Mesendoderm (in vitro differentiated cells): ENCODE measurements around the gene FOXD4L3.
"Not testable (repeated sequence)": the region's sequence is repeated elsewhere in the genome, so short reads cannot be mapped to it uniquely, and the experiment has no call there.

ENCODE experiments used
- DNase-seq: peaks from one replicate; pipeline ENCODE4 v3.0.0; 2013
- H2AK5ac ChIP-seq: 2 replicates; pipeline ENCODE4 v1.6.1; 2013; ENCODE audit warnings: low read length, inconsistent platforms
- H2BK120ac ChIP-seq: 2 replicates; pipeline ENCODE4 v1.6.1; 2013; ENCODE audit warnings: low read depth, mild to moderate bottlenecking, low read length, moderate library complexity, mixed read lengths
- H2BK15ac ChIP-seq: replicated peaks from 2 replicates; pipeline ENCODE4 v1.6.1; 2013; ENCODE audit warnings: low read depth, mild to moderate bottlenecking, moderate library complexity
- H2BK5ac ChIP-seq: 2 replicates; pipeline ENCODE4 v1.6.1; 2013; ENCODE audit warnings: low read length, inconsistent platforms
- H3K18ac ChIP-seq: 2 replicates; pipeline ENCODE4 v1.6.1; 2013; ENCODE audit warnings: mild to moderate bottlenecking, low read length, mixed read lengths
- H3K23ac ChIP-seq: one replicate; pipeline ENCODE4 v1.6.1; 2013; ENCODE audit warnings: low read length
- H3K27ac ChIP-seq: 2 replicates; pipeline ENCODE4 v1.5.1; 2013; ENCODE audit warnings: low read depth, mild to moderate bottlenecking, inconsistent platforms, low read length, moderate library complexity
- H3K27me3 ChIP-seq: 2 replicates; pipeline ENCODE4 v1.6.1; 2013; ENCODE audit warnings: low read length, control low read depth, mild to moderate bottlenecking, inconsistent platforms; ENCODE audit not compliant: insufficient read depth, poor library complexity
- H3K36me3 ChIP-seq: 2 replicates; pipeline ENCODE4 v1.6.1; 2013; ENCODE audit warnings: low read length, inconsistent platforms; ENCODE audit not compliant: control insufficient read depth, insufficient read depth
- H3K4ac ChIP-seq: one replicate; pipeline ENCODE4 v1.6.1; 2013; ENCODE audit warnings: low read depth, mild to moderate bottlenecking, low read length, moderate library complexity
- H3K4me1 ChIP-seq: 2 replicates; pipeline ENCODE4 v1.6.1; 2013; ENCODE audit warnings: low read depth, low read length, inconsistent platforms; ENCODE audit not compliant: control insufficient read depth
- H3K4me2 ChIP-seq: 2 replicates; pipeline ENCODE4 v1.6.1; 2013; ENCODE audit warnings: low read length
- H3K4me3 ChIP-seq: 2 replicates; pipeline ENCODE4 v1.5.1; 2013; ENCODE audit warnings: mild to moderate bottlenecking, low read length
- H3K56ac ChIP-seq: one replicate; pipeline ENCODE4 v1.6.1; 2013; ENCODE audit warnings: low read length
- H3K79me1 ChIP-seq: 2 replicates; pipeline ENCODE4 v1.6.1; 2013; ENCODE audit warnings: low read length, inconsistent platforms
- H3K79me2 ChIP-seq: 2 replicates; pipeline ENCODE4 v1.6.1; 2013; ENCODE audit warnings: mild to moderate bottlenecking, low read length; ENCODE audit not compliant: control insufficient read depth, insufficient read depth
- H3K9ac ChIP-seq: 2 replicates; pipeline ENCODE4 v1.6.1; 2013; ENCODE audit warnings: low read length, inconsistent platforms
- H4K5ac ChIP-seq: one replicate; pipeline ENCODE4 v1.6.1; 2013; ENCODE audit warnings: low read length
- H4K8ac ChIP-seq: one replicate; pipeline ENCODE4 v1.6.1; 2013; ENCODE audit warnings: low read depth, mild to moderate bottlenecking, control low read depth, low read length, moderate library complexity
- WGBS: extraction: QIAGEN DNeasy Blood & Tissue Kit; methylation state at CpG from one replicate; pipeline ENCODE4 v1.1.7; 2013; ENCODE audit warnings: low lambda C conversion rate, missing lambda C conversion rate; ENCODE audit not compliant: insufficient coverage; ENCODE audit errors: extremely low coverage; 5-methylcytosine and 5-hydroxymethylcytosine counted together

The FOXD4L3 gene

DNA sequence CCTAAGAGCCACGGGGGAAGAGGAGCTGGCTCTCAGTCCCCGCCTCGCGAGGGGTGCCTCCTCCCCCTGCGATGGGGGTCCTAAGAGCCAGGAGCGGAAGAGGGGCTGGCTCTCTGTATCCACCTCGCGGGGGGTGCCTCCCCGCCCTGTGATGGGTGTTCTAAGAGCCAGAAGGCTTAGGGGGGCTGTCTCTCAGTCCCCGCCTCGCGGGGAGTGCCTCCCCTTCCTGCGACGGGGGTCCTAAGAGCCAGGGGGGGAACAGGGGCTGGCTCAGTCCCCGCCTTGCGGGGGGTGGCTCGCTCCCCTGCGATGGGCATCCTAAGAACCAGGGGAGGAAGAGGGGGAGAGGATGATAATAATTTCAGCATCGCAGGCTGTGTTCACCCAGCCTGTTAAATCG lies 21.9 kb downstream of the FOXD4L3 start:
- not testable (repeated sequence) for H2BK15ac ChIP-seq, DNase-seq, H3K56ac ChIP-seq, H3K36me3 ChIP-seq, H3K79me2 ChIP-seq, H4K8ac ChIP-seq, H3K23ac ChIP-seq, H3K4me1 ChIP-seq, H3K18ac ChIP-seq, H3K4ac ChIP-seq, H3K27ac ChIP-seq, H3K4me2 ChIP-seq, H3K27me3 ChIP-seq, H3K4me3 ChIP-seq, H4K5ac ChIP-seq, H2BK120ac ChIP-seq, H3K9ac ChIP-seq, H2AK5ac ChIP-seq, H3K79me1 ChIP-seq, H2BK5ac ChIP-seq
- no CpG with 5 or more reads among the region's 20 CpGs for WGBS

DNA sequence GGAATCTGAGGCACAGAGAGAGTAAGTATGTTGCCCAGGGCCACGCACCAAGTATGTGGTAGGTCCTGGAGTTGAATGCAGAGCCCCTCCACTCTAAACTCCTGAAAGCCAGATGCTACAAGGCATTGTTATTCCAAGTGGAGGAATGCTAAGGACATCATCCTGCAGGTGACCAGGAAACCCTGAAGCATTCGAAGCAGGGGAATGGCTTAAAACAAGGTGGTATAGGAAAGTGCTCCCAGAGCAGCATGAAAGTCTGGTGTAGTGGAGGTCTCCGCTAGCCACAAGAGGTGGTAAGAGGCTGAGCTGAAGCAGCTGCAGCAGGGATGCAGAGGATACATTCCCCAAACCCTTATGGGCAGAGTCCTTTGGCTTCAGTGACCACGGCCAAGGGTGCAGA lies 26.4 kb downstream of the FOXD4L3 start:
- not testable (repeated sequence) for H3K36me3 ChIP-seq, H3K27me3 ChIP-seq, H3K56ac ChIP-seq, H3K27ac ChIP-seq, H3K79me2 ChIP-seq, H3K9ac ChIP-seq, H3K4me1 ChIP-seq, H2BK15ac ChIP-seq, DNase-seq, H3K4me3 ChIP-seq, H2AK5ac ChIP-seq, H4K8ac ChIP-seq, H3K18ac ChIP-seq, H2BK5ac ChIP-seq, H3K4me2 ChIP-seq, H2BK120ac ChIP-seq, H4K5ac ChIP-seq, H3K23ac ChIP-seq, H3K4ac ChIP-seq, H3K79me1 ChIP-seq
- no CpG with 5 or more reads among the region's 4 CpGs for WGBS

DNA sequence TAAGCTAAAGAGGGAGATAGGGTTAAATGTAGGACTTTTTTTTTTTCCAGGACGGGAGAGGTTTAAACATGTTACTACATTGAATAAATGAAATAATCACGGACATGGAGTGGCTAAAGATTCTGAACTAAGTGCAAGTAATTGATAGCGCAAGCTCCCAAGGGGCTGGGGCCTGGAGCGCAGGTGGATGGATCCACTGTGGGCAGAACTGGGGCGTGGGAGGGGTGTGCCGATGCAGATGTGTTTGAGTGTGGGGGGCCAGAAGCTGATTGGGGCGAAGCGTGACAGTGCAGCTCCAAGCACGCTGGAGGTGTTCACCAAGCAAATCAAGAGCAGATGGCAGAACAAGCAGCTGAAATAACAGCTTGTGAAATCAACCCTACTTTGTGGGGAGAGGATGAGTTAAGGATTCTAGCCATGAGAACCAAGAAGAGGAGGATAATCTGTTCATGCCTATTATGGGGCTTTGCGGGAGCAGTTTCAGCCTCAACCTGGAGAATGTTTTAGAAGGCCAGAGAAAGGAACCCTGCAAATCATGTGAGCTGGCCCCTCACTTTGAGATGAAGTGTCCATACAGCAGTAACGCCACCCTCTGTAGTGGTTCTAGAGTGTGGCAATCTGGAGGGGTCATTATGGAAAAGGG lies 28.0 kb downstream of the FOXD4L3 start:
- H2BK120ac ChIP-seq, H3K9ac ChIP-seq, H3K27ac ChIP-seq, H2BK15ac ChIP-seq, H4K8ac ChIP-seq, H4K5ac ChIP-seq, H2AK5ac ChIP-seq, H3K4me2 ChIP-seq, H3K27me3 ChIP-seq, H3K36me3 ChIP-seq, H3K23ac ChIP-seq, DNase-seq, H3K18ac ChIP-seq, H3K56ac ChIP-seq, H2BK5ac ChIP-seq, H3K79me2 ChIP-seq, H3K4me3 ChIP-seq, H3K79me1 ChIP-seq, H3K4me1 ChIP-seq, H3K4ac ChIP-seq: not testable (repeated sequence)
- WGBS, result no CpG with 5 or more reads among the region's 11 CpGs

GRCh38 chr9:68332122-68332521 lies 29.5 kb downstream of the FOXD4L3 start:
- not testable (repeated sequence) for H2BK15ac ChIP-seq, DNase-seq, H4K5ac ChIP-seq, H2AK5ac ChIP-seq, H3K23ac ChIP-seq, H3K4me3 ChIP-seq, H3K4ac ChIP-seq, H3K18ac ChIP-seq, H3K79me2 ChIP-seq, H2BK5ac ChIP-seq, H3K56ac ChIP-seq, H2BK120ac ChIP-seq, H4K8ac ChIP-seq, H3K27ac ChIP-seq, H3K4me2 ChIP-seq, H3K27me3 ChIP-seq, H3K4me1 ChIP-seq, H3K36me3 ChIP-seq, H3K9ac ChIP-seq, H3K79me1 ChIP-seq
- WGBS, result no CpG with 5 or more reads among the region's 1 CpG

DNA sequence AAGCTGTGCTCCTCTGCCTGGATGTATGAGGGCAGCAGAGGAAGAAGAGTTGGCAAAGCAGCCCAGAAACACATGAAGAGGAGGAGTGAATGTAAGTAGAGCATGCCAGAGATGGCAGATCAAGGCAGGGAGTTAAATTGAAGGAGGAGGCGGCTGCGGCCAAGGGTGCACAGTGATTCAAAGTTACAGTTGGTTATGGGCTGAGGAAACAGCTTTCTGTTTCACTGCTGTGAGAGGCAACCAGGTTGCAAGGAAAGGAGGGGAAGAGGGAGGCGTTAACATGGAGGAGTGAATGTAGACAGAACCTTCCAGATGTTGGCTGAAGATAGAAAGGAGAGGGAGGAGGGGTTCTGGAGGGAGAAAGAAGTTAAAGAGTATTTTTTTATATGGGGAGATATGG lies 33.3 kb downstream of the FOXD4L3 start:
- not testable (repeated sequence) for H2BK5ac ChIP-seq, H3K27me3 ChIP-seq, H3K18ac ChIP-seq, H3K4ac ChIP-seq, H3K36me3 ChIP-seq, H3K56ac ChIP-seq, H3K4me2 ChIP-seq, H3K23ac ChIP-seq, H3K4me3 ChIP-seq, H4K5ac ChIP-seq, H3K9ac ChIP-seq, H3K27ac ChIP-seq, H2AK5ac ChIP-seq, H3K79me2 ChIP-seq, DNase-seq, H3K4me1 ChIP-seq, H3K79me1 ChIP-seq, H4K8ac ChIP-seq, H2BK15ac ChIP-seq, H2BK120ac ChIP-seq
- WGBS, result no CpG with 5 or more reads among the region's 3 CpGs

GRCh38 chr9:68336639-68337339 lies 34.1 kb downstream of the FOXD4L3 start:
- not testable (repeated sequence) for DNase-seq, H2BK5ac ChIP-seq, H3K36me3 ChIP-seq, H2AK5ac ChIP-seq, H2BK120ac ChIP-seq, H3K9ac ChIP-seq, H3K4me3 ChIP-seq, H3K79me2 ChIP-seq, H3K56ac ChIP-seq, H3K4me2 ChIP-seq, H3K4me1 ChIP-seq, H3K4ac ChIP-seq, H3K79me1 ChIP-seq, H3K27ac ChIP-seq, H4K8ac ChIP-seq, H3K23ac ChIP-seq, H3K27me3 ChIP-seq, H3K18ac ChIP-seq, H4K5ac ChIP-seq, H2BK15ac ChIP-seq
- no CpG with 5 or more reads among the region's 10 CpGs for WGBS
